HEK293 (cell line): ENCODE results near the gene FUT9.

ENCODE experiments used
- CTCF ChIP-seq: fragments of 450-650 bp; formaldehyde crosslinking; IDR thresholded peaks from 2 replicates; pipeline ENCODE4 v1.5.1; 2016; ENCODE audit warnings: missing biosample characterization, missing genetic modification characterization
- ZBTB17 ChIP-seq: fragments of 450-650 bp; formaldehyde crosslinking; IDR thresholded peaks from 2 replicates; pipeline ENCODE4 v1.5.1; 2016; ENCODE audit warnings: missing biosample characterization, missing genetic modification characterization
- ZNF184 ChIP-seq: fragments of 450-650 bp; IDR thresholded peaks from 2 replicates; pipeline ENCODE4 v1.5.1; 2018; ENCODE audit warnings: missing biosample characterization, mild to moderate bottlenecking, missing genetic modification characterization
- ZNF311 ChIP-seq: fragments of 450-650 bp; formaldehyde crosslinking; IDR thresholded peaks from 2 replicates; pipeline ENCODE4 v1.5.1; 2017; ENCODE audit warnings: missing biosample characterization, missing genetic modification characterization, borderline replicate concordance
- ZSCAN5A ChIP-seq: fragments of 450-650 bp; formaldehyde crosslinking; IDR thresholded peaks from 2 replicates; pipeline ENCODE4 v1.5.1; 2016; ENCODE audit warnings: missing biosample characterization, missing genetic modification characterization
- TF ChIP-seq, protein P1 (sequence below): fragments of 450-650 bp; formaldehyde crosslinking; IDR thresholded peaks from 2 replicates; pipeline ENCODE4 v1.5.1; 2016; ENCODE audit warnings: missing biosample characterization, missing genetic modification characterization

GRCh38 chr6:96065213-96065612 lies 49.4 kb downstream of the FUT9 start:
- TF ChIP-seq ZBTB17 (no peak), ZNF184 (no peak), CTCF (tag by site-specific recombination) (no peak), ZSCAN5A (tag by site-specific recombination) (no peak), ZNF311 (tag by site-specific recombination) (no peak)
- TF ChIP-seq, protein P1, sequence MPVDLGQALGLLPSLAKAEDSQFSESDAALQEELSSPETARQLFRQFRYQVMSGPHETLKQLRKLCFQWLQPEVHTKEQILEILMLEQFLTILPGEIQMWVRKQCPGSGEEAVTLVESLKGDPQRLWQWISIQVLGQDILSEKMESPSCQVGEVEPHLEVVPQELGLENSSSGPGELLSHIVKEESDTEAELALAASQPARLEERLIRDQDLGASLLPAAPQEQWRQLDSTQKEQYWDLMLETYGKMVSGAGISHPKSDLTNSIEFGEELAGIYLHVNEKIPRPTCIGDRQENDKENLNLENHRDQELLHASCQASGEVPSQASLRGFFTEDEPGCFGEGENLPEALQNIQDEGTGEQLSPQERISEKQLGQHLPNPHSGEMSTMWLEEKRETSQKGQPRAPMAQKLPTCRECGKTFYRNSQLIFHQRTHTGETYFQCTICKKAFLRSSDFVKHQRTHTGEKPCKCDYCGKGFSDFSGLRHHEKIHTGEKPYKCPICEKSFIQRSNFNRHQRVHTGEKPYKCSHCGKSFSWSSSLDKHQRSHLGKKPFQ (tag by site-specific recombination) = no peak
